Liver (tissue), 3 donors: ENCODE measurements around the gene RCAN2.

ENCODE experiments used
- GABPA ChIP-seq, 2 donors: IDR thresholded peaks in 1 of 2; conservative IDR thresholded peaks in 1 of 2; 2 replicates each; pipeline ENCODE4 v1.6.1; 2016; ENCODE audit warnings: antibody characterized with exemption in 2 of 2, mild to moderate bottlenecking in 1 of 2, moderate library complexity in 1 of 2
- RAD21 ChIP-seq, 2 donors: IDR thresholded peaks; 2 replicates each; pipeline ENCODE4 v1.6.1; 2016; ENCODE audit warnings: antibody characterized with exemption in 2 of 2, mild to moderate bottlenecking in 2 of 2
- SP1 ChIP-seq: IDR thresholded peaks from 2 replicates; pipeline ENCODE4 v1.6.1; 2018; ENCODE audit warnings: antibody characterized with exemption, mild to moderate bottlenecking
- YY1 ChIP-seq: IDR thresholded peaks from 2 replicates; pipeline ENCODE4 v1.6.1; 2016; ENCODE audit warnings: antibody characterized with exemption, mild to moderate bottlenecking
- TF ChIP-seq, protein P1 (sequence below): fragments of 150-350 bp; IDR thresholded peaks from 2 replicates; pipeline ENCODE4 v1.5.1; 2017; ENCODE audit warnings: improper control_type of control experiment, low read depth, low read length; ENCODE audit not compliant: missing input control
- TF ChIP-seq, protein P2 (sequence below): IDR thresholded peaks from 2 replicates; pipeline ENCODE4 v1.6.1; 2016; ENCODE audit warnings: antibody characterized with exemption
- TF ChIP-seq, protein P3 (sequence below): IDR thresholded peaks from 2 replicates; pipeline ENCODE4 v1.6.1; 2016; ENCODE audit warnings: antibody characterized with exemption, mild to moderate bottlenecking
- donor health status: healthy.
- donor health status: healthy.

DNA sequence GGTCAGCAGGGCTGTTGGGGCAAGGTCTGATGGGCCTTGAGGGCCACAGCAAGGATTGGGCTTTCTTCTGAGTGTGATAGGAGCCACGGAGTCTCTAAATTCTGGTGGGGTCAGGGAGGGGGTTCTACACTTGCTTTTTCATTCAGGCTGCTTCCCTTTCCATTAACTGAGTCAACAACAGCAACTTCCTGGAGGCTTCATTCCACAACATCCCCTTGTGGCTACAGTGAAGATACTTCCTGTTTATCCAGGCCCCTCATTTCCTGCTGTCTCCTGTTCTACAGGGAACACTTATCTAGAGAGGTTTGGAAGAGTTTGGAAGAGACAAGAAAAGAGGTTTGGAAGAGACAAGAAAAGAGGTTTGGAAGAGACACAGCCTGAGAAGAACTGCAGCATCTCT is 175.7 kb downstream of the RCAN2 start:
- TF ChIP-seq, protein P1, sequence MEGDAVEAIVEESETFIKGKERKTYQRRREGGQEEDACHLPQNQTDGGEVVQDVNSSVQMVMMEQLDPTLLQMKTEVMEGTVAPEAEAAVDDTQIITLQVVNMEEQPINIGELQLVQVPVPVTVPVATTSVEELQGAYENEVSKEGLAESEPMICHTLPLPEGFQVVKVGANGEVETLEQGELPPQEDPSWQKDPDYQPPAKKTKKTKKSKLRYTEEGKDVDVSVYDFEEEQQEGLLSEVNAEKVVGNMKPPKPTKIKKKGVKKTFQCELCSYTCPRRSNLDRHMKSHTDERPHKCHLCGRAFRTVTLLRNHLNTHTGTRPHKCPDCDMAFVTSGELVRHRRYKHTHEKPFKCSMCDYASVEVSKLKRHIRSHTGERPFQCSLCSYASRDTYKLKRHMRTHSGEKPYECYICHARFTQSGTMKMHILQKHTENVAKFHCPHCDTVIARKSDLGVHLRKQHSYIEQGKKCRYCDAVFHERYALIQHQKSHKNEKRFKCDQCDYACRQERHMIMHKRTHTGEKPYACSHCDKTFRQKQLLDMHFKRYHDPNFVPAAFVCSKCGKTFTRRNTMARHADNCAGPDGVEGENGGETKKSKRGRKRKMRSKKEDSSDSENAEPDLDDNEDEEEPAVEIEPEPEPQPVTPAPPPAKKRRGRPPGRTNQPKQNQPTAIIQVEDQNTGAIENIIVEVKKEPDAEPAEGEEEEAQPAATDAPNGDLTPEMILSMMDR = no peak
- TF ChIP-seq SP1 (no peak), YY1 (no peak), RAD21 (IDR thresholded peaks at IDR 0.05) (no peak), GABPA (IDR thresholded peaks at IDR 0.05 in 1 of 2, conservative IDR thresholded peaks at IDR 0.05 in 1 of 2) (no peak)
- TF ChIP-seq, protein P2, sequence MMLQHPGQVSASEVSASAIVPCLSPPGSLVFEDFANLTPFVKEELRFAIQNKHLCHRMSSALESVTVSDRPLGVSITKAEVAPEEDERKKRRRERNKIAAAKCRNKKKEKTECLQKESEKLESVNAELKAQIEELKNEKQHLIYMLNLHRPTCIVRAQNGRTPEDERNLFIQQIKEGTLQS = no peak
- TF ChIP-seq, protein P3, sequence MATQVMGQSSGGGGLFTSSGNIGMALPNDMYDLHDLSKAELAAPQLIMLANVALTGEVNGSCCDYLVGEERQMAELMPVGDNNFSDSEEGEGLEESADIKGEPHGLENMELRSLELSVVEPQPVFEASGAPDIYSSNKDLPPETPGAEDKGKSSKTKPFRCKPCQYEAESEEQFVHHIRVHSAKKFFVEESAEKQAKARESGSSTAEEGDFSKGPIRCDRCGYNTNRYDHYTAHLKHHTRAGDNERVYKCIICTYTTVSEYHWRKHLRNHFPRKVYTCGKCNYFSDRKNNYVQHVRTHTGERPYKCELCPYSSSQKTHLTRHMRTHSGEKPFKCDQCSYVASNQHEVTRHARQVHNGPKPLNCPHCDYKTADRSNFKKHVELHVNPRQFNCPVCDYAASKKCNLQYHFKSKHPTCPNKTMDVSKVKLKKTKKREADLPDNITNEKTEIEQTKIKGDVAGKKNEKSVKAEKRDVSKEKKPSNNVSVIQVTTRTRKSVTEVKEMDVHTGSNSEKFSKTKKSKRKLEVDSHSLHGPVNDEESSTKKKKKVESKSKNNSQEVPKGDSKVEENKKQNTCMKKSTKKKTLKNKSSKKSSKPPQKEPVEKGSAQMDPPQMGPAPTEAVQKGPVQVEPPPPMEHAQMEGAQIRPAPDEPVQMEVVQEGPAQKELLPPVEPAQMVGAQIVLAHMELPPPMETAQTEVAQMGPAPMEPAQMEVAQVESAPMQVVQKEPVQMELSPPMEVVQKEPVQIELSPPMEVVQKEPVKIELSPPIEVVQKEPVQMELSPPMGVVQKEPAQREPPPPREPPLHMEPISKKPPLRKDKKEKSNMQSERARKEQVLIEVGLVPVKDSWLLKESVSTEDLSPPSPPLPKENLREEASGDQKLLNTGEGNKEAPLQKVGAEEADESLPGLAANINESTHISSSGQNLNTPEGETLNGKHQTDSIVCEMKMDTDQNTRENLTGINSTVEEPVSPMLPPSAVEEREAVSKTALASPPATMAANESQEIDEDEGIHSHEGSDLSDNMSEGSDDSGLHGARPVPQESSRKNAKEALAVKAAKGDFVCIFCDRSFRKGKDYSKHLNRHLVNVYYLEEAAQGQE = no peak
